ENCODE data around the gene CLTCL1. TPM values are rescaled to one million over a fixed set of nuclear protein-coding genes. Genes with fewer than 3 reads are reported as not detected.
A peak's percentile ranks its signal among the peaks of the same experiment; 100 is the strongest.

CLTCL1 gene
- total and polyA plus RNA-seq, 9 of the 15 experiments (the other 6 are each of a cell fraction or from before 2014, with no cell fraction given) = 1.1 to 11.7 (median 5.0) TPM

DNA sequence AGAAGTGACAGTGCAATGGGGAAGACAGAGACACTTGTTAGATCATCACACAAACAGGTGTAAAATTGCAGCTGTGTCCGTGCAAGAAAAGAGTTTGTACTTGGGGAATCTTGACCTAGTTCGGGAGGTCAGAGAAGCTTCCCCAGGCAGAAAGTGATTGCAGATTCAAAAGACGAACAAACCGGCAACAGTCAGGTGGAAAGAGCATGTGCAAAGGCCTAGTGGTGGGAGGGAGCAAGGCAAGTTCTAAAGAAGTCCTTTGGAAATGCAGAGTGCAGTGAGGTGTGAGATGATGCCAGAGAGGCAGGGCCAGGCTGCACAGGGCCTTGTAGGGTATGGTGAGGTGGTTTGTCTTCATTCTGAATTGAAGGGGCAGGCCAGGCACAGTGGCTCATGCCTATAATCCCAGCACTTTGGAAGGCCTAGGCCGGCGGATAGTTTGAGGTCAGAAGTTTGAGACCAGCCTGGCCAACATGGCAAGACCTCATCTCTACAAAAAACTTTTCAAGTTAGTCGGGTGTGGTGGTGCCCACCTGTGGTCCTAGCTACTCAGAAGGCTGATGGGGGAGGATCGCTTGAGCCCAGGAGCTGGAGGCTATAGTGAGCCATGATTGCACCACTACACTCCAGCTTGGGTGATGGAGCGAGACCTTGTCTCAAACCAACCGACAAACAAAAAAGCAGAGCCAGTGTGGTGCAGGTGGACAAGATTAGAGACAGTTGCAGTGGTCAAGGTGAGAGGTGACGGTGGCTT lies 145.1 kb downstream of the CLTCL1 start (continued):
- TF ChIP-seq, protein P1, sequence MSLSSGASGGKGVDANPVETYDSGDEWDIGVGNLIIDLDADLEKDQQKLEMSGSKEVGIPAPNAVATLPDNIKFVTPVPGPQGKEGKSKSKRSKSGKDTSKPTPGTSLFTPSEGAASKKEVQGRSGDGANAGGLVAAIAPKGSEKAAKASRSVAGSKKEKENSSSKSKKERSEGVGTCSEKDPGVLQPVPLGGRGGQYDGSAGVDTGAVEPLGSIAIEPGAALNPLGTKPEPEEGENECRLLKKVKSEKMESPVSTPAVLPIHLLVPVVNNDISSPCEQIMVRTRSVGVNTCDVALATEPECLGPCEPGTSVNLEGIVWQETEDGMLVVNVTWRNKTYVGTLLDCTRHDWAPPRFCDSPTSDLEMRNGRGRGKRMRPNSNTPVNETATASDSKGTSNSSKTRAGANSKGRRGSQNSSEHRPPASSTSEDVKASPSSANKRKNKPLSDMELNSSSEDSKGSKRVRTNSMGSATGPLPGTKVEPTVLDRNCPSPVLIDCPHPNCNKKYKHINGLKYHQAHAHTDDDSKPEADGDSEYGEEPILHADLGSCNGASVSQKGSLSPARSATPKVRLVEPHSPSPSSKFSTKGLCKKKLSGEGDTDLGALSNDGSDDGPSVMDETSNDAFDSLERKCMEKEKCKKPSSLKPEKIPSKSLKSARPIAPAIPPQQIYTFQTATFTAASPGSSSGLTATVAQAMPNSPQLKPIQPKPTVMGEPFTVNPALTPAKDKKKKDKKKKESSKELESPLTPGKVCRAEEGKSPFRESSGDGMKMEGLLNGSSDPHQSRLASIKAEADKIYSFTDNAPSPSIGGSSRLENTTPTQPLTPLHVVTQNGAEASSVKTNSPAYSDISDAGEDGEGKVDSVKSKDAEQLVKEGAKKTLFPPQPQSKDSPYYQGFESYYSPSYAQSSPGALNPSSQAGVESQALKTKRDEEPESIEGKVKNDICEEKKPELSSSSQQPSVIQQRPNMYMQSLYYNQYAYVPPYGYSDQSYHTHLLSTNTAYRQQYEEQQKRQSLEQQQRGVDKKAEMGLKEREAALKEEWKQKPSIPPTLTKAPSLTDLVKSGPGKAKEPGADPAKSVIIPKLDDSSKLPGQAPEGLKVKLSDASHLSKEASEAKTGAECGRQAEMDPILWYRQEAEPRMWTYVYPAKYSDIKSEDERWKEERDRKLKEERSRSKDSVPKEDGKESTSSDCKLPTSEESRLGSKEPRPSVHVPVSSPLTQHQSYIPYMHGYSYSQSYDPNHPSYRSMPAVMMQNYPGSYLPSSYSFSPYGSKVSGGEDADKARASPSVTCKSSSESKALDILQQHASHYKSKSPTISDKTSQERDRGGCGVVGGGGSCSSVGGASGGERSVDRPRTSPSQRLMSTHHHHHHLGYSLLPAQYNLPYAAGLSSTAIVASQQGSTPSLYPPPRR (CRISPR knock-in tag; IDR thresholded peaks at IDR 0.05; ENCODE audit: borderline replicate concordance) = peak; percentile 85; the same call in 1 of the 2 replicates
- TF ChIP-seq BCOR (IDR thresholded peaks at IDR 0.05) (0 out of 2 replicates have a peak, but pooled peaks have one; percentile 16), KDM4B (IDR thresholded peaks at IDR 0.05; ENCODE audit: borderline replicate concordance in 2 of 2, low read depth in 1 of 2) (0 out of 4 replicates have a peak, but pooled peaks of 1 of the 2 experiments have one; percentile 47), NRF1 (conservative IDR thresholded peaks at IDR 0.05 in 1 of 2, IDR thresholded peaks at IDR 0.05 in 1 of 2) (peak; percentile 47 to 59; a peak in 3 of 4 replicates), RBBP5 (IDR thresholded peaks at IDR 0.05; ENCODE audit: borderline replicate concordance, insufficient read depth, low read length, poor library complexity, severe bottlenecking) (peak; percentile 20), L3MBTL2 (IDR thresholded peaks at IDR 0.05) (peak; percentile 56)
- TF ChIP-seq, protein P2, sequence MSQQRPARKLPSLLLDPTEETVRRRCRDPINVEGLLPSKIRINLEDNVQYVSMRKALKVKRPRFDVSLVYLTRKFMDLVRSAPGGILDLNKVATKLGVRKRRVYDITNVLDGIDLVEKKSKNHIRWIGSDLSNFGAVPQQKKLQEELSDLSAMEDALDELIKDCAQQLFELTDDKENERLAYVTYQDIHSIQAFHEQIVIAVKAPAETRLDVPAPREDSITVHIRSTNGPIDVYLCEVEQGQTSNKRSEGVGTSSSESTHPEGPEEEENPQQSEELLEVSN (IDR thresholded peaks at IDR 0.05; ENCODE audit: borderline replicate concordance in 1 of 2, extremely low read depth in 1 of 2, insufficient read depth in 1 of 2, insufficient read length in 1 of 2, low read depth in 1 of 2, low read length in 1 of 2, poor library complexity in 1 of 2, severe bottlenecking in 1 of 2) = peak in 1 of 2 experiments; percentile 60
- TF ChIP-seq, protein P3, sequence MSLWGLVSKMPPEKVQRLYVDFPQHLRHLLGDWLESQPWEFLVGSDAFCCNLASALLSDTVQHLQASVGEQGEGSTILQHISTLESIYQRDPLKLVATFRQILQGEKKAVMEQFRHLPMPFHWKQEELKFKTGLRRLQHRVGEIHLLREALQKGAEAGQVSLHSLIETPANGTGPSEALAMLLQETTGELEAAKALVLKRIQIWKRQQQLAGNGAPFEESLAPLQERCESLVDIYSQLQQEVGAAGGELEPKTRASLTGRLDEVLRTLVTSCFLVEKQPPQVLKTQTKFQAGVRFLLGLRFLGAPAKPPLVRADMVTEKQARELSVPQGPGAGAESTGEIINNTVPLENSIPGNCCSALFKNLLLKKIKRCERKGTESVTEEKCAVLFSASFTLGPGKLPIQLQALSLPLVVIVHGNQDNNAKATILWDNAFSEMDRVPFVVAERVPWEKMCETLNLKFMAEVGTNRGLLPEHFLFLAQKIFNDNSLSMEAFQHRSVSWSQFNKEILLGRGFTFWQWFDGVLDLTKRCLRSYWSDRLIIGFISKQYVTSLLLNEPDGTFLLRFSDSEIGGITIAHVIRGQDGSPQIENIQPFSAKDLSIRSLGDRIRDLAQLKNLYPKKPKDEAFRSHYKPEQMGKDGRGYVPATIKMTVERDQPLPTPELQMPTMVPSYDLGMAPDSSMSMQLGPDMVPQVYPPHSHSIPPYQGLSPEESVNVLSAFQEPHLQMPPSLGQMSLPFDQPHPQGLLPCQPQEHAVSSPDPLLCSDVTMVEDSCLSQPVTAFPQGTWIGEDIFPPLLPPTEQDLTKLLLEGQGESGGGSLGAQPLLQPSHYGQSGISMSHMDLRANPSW (CRISPR knock-in tag; IDR thresholded peaks at IDR 0.05) = 0 out of 2 replicates have a peak, but pooled peaks have one; percentile 23
- TF ChIP-seq, protein P4, sequence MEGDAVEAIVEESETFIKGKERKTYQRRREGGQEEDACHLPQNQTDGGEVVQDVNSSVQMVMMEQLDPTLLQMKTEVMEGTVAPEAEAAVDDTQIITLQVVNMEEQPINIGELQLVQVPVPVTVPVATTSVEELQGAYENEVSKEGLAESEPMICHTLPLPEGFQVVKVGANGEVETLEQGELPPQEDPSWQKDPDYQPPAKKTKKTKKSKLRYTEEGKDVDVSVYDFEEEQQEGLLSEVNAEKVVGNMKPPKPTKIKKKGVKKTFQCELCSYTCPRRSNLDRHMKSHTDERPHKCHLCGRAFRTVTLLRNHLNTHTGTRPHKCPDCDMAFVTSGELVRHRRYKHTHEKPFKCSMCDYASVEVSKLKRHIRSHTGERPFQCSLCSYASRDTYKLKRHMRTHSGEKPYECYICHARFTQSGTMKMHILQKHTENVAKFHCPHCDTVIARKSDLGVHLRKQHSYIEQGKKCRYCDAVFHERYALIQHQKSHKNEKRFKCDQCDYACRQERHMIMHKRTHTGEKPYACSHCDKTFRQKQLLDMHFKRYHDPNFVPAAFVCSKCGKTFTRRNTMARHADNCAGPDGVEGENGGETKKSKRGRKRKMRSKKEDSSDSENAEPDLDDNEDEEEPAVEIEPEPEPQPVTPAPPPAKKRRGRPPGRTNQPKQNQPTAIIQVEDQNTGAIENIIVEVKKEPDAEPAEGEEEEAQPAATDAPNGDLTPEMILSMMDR (IDR thresholded peaks at IDR 0.05 in 2 of 3, conservative IDR thresholded peaks at IDR 0.05 in 1 of 3; ENCODE audit: insufficient read depth in 2 of 3, low read depth in 1 of 3, low read length in 3 of 3) = peak; percentile 26 to 52 (median 36)
- TF ChIP-seq, protein P5, sequence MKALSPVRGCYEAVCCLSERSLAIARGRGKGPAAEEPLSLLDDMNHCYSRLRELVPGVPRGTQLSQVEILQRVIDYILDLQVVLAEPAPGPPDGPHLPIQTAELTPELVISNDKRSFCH (CRISPR knock-in tag; IDR thresholded peaks at IDR 0.05) = no peak
- TF ChIP-seq, protein P5 (tag; IDR thresholded peaks at IDR 0.05) = peak; percentile 34; the same call in 1 of the 2 replicates
